LoVo (cell line): Measurements from ENCODE around the gene CCM2.
"Not testable (repeated sequence)": the region's sequence is repeated elsewhere in the genome, so short reads cannot be mapped to it uniquely, and the experiment has no call there.

ENCODE experiments used
- DNase-seq: peaks from one replicate; pipeline ENCODE4 v3.0.0-alpha.2; 2016; ENCODE audit warnings: low spot score

The CCM2 gene

DNA sequence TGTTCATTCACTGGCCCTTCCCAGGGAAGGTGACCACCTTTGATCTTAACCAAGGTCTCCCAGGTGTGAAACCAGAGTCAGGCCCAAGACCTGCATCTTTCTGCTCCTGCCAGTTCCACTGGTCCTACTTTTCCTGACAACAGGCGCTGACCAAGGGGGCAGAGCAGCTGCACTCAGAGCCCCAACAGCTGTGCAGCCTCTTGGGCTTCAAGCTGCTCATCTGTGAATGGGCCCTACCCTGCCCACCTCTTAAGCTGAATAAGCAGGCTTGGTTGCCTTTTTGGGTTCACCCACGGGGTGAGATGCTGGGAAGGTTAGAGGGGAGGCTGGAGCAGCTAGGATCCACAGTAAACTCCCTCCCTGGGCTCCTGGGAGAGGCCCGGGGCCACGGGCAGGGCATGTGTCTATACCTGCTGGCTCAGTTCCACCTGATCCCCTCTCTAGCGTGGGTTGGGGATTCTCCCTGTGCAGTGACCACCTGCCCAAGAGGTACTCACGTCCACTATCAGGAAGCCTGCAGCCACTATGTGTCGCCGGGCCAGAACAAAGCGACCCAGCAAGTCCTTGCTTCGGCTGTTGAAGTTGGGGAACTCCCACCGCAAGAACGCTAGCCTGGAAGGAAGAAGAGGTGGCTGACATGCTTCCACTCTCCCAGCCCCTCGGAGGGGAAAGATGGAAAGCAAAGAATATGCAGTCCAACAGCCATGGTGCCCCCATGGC is 100.9 kb downstream of the CCM2 start:
- DNase-seq: no peak

DNA sequence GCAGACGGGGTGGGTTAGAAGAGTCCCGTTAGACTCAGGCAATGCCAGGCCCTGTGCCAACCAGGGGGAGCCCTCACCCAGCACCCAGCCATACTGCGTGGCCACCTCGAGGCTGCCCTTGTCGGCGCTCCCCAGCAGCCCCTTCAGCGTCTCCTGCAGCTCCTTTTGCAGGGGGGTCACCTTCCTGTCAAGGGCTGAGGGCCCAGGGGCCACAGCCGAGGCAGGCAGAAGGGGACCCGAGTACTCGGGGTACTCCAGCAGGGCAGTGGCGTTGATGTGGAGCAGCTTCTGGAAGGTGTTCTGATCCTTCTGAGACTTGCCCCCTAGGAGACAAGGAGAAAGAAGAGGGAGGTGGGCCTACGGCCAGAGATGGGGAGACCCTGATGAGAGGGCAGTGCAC is 101.7 kb downstream of the CCM2 start:
- no peak for DNase-seq

DNA sequence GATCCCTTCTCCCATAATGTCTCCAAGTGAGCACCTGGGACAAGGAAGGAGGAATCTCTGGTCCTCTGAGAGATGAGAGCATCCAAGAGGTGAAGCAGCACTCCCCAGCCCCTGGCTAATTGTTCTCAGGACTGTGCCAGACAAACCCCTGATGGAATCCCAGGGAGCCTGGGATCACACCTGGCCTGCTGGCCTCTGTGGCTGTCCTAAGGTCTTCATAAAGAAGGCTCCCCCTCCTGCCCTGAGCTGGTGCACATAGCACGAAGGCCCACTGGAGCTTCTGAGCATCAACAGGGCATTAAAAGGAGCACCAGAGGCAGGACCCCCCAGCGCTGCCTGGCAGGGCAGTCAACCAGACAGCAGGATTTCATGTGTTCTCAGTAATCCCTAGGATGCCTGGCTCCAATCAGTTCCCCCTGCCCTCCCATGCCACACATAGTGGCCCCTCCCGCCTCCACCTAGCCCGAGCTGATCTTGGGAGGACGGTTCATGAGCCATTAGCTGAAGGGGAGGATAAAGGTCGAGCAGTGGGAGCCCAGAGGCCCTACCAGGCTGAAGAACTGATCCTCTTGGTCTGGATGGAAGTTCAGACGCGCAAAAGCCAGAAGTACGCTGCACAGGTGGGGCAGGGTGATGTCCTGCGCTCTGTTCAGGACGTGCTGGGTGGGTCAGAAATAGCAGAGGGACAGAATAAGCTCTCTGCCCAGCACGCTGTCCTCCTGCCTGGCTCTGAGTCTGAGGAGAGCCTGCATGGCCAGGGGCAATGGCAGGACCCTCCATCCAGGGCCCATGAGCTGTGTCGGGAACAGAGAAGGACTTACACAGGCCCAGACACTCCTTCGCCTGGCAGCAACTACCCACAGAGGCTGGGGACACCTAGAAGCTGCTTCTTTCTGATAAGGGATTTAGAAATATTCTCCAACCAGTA is 103.0 kb downstream of the CCM2 start:
- DNase-seq: no peak

DNA sequence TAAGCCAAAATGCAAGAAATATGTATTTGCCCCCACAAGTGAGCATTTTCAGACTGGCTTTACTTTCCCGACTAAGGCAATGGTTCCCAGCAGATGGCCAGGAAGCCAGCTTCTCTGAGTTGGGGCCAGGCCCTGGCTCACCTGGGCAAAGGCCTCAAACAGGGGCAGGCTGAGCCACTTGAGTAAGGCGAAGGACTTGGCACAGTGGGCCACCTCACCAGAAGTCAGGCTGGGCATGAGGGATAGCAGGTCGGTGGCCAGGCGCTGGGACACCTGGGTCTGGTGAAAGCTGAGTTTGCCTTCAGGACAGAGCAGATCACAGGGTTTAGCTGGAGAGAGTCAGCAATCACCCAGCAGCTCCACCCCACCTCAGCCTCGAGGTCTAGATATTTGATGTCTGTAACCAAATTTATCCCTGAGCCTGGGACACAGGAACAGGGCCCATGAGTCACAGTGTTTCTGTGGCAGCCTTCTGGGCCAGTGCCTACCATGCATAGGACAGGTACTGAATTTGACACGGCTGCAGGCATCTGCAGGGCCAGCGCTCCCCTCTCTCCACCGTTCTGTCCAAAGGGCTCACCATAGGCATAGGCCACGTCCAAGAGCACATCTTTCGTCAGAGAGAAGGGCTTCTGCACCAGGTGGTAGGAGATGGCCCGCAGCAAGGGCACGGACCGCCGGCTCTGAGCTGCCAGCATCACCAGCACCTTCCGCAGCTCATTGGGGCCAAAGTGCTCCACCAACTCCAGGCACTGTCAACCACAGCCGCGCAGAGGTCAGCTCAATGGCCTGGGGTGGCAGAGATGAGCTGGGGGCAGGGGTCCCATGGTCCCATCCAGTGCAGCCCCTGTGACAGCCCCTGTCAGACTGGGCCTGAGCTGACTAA is 104.2 kb downstream of the CCM2 start:
- DNase-seq: no peak

DNA sequence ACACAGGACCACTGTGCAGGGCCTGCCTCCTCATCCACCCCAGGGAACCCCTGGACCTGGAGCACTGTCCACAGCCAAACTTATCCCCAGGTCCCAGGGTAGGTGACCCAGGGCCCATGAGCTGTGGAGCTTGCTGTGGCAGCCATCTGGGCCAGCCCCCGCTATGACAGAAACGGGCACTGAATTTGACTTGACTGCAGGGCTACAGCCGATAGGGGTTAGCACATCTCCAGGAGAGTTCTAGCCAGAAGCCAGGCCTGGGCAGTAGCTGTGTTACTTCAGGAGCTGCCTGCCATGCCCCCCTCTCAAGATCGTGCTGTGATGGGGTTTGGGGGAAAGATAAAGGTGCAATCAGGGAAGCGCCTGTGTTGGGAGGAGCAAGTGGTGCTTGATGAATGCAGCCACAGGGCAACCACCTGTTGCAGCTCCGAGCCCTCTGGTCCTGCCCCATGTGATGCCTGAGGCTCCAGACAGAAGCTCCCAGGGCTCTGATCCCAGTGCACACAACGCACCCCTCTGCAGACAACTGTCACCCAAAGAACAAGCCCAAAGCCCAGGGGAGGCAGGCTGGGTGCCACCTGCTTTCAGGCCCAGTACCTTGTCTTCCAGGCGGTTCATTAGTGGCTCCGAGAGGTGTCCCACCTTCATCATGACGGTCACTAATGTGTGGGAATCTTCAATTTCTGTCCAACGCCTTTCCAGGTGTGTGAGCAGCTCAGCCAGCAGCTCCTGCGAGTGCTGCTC is 105.0 kb downstream of the CCM2 start:
- DNase-seq: no peak

DNA sequence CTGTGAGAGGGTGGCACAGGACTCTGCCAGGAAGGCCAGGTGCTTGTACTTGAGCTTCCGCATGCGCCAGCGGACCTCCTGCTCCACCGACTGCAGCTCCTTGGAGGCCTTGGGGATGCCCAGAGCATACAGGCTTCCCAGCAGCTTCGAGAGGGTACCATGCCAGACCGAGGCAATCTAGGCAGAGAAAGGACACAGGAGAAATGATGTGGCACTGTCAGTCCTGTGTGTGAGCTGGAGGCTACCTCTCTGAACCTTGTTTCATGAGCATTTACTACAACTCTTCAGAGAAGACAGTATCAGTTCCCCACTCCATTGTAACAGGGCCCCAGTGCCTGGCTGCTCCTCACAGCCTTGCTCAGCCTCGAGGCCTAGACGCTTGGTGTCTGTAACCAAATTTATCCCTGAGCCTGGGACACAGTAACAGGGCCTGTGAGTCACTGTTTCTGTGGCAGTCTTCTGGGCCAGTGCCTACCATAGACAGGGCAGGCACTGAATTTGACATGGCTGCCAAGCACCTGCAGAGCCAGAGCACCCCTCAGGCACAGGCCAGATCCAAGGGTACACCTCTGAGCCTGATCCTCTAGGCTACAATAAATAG is 105.7 kb downstream of the CCM2 start:
- no peak for DNase-seq

DNA sequence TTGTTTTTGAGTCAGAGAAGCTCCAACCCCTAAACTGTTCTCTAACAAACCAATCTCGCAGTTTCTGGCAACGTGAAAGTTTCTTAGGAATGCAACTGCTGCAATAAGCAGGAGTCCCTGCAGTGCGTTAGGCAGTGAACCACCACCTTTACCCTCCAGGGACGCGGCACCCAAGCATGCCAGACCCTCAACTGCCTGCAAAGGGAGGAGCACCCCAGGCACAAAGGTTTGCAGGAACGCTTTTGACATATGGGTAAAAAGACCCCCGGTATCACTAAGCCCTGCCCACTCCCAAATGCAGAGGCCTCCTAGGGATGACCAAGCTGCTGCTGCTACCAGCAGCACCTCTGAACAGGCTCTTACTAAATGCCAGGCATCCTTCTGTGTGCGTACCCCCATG is 106.8 kb downstream of the CCM2 start:
- DNase-seq: no peak

DNA sequence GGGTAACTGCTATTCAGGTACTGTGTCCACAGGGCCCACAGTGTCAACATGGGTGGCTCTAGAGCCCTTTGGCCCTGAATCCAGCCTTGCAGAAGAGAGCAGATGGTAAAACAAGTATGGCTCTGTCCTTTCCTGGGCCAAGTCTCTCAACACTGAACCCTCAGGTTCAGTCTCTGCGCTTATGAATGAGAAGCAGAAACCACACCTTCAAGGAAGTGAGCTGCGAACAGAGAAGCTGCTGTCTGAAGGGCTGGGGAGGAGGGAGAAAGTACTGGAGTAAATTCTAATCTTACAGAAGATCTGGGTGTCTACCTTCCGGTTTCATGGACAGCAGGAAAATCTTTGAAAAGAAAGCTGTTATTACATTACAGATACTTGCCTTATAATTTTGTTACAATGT is 107.4 kb downstream of the CCM2 start:
- DNase-seq: no peak

DNA sequence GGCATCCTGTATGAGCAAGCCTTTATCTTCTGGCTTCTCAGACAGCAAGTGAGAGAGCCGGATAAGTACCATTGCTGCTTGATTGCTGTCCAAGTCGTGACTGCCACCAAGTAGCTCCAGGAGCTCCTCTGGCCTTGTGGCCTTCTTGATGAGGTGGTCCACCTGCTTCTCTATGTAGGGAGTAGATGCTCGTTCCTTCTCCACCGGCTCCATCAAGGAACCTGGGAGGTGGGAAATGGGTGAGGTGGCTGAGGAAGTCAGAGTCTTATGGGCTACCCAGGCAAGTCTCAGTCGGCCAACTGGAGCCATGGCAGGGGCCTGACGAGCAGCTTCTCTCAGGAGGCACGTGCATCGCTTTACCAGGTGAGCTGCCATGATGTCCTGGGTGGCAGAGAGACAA is 108.9 kb downstream of the CCM2 start:
- DNase-seq: no peak

DNA sequence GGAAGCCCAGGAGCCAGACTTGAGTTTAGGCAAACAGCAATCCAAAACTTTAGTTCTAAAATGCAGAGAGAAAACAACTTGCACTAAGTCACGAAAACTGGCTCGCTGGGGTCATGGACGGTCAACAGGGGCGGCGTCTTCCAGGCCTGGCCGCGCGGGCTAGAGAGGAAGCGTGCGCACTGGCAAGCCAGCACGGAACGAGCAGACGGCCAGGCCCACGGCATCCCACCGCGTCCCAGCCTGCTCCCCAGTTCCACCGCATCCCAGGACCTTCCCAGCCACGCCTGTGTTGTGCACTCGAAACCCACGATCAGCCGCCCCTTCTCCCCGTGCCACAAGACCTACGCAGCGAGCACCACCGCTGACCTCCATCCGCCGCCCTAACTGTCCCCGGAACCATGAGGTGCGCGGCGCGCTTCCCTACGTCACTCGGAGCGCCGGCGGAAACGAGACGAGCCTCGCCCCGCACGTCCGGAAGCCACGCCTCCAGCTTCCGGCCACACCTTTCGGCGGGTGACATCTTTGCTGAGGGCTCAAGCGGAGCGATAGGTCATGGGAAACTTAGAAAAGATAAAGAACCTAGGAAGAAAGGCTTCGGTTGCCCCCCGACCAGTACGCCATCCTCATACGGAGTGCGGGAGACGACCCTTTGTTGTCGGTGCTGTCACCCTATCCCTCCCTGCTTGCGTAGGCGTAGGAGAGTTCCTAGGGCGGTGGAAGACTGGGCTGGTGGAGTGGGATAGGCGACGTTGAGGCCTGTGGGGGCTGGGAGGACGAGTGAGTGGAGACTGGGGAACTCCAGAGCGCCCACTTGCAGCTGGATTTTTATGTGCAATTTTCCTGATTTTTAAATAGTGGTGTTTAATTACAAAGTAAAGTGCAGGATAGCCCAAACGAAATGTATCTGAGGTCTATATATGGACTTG is 111.6 kb downstream of the CCM2 start, which contains the start of gene TBRG4:
TBRG4 (minus strand) TSS at position 400 of the 926 bp plus-strand sequence. CDS start 2,460 bp downstream, outside the sequence.
- peak; percentile 99 for DNase-seq

DNA sequence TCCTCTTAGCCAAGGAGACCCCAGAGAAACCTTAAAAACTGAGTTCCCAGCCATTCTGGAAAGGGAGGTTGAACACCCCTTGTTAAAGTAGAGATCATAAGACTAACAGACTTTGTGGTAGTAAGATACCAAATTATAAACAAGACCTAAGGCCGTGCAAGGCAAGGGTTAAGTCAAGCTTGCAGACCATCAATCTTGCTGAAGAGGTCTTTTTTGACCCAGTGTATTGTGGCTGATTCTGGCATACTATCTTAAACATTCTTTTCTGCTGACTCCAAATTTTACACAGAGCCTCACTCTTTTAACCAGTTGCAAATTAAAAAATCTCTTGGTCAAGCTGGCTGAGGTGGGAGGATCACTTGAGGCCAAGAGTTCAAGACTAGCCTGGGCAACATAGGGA is 112.6 kb downstream of the CCM2 start:
- DNase-seq: peak; percentile 18

DNA sequence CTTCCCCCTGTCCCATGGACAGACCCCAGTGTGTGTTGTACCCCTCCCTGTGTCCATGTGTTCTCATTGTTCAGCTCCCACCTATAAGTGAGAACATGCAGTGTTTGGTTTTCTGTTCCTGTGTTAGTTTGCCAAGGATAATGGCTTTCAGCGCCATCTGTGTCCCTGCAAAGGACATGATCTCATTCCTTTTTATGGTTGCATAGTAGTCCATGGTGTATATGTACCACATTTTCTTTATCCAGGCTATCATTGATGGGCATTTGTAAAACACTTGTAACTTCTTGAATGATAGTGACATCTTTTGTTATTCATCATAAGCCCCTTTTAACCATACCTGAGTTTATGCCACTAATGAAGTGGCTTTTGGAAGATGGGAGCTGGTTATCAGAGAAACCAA is 114.3 kb downstream of the CCM2 start:
- not testable (repeated sequence) for DNase-seq

DNA sequence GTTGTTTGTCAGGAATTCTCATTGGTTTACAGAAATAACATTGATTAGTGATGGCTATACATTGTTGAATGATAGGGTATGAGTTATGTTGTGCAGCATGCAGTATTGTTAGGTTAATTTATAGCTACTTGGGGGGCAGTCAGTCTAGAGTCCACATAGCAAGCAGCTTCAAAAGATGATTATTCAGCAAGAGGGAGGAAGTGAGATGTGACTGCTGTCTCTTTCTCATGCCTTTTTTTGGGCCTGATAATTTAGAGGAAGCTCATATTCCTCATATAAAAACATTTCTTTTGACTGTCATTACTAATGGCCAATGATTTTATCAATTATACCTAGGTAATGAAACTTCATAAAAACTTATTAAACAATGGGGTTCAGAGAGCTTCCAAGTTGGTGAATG is 114.9 kb downstream of the CCM2 start:
- no peak for DNase-seq

DNA sequence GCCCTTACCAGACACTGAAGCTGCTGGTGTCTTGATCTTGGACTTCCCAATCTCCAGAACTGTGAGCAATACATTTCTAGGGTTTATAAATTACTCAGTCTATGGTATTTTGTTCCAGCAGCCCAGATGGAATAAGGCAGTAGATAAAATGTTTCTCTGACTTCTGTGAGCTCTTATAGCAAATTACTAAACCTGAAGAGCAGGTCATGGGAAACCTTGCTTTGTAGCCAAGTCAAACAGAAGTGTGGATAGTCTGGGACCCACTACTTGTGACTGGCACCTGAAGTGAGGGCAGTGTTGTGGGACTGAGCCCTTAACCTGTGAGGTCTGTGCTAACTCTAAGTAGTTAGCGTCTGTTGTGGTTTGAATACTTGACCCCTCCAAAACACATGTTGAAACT is 116.0 kb downstream of the CCM2 start:
- no peak for DNase-seq

DNA sequence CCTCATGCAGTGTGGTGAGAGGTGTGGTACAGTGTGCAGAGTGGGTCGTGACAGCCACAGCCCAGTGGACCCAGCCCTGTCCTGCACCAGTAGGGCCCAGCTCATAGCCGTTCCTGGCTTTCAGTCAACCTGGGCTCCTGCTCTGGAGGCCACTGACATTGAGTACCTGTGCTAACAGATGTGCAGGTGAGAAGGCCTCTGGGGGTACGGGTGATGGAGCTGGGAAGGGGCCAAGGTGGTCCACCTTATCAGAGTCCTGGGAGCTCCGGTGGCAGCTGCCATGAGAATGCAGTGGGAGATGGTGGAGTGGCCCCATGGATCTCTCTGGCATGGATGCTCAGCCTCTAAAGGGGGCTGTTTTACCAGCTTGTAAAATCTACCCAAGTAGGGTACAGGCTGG is 117.6 kb downstream of the CCM2 start:
- DNase-seq: no peak

DNA sequence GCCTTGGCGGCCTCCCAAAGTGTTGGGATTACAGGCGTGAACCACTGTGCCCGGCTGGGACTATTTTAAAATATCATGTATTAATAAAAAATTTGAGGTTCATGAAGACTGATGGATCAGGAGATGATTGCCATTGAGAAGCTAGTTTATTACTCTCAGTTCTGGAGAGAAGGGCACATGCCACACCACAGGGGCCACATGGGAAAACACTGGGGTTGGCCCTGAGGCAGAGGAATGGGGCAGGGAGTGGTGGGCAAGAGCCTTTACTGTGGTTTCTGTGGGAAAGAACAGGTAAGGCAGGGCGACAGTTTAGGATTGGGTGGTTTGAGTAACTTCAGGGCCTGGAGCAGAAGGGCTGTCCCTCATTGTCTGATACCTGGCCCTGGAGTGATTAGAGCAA is 118.3 kb downstream of the CCM2 start:
- no peak for DNase-seq

DNA sequence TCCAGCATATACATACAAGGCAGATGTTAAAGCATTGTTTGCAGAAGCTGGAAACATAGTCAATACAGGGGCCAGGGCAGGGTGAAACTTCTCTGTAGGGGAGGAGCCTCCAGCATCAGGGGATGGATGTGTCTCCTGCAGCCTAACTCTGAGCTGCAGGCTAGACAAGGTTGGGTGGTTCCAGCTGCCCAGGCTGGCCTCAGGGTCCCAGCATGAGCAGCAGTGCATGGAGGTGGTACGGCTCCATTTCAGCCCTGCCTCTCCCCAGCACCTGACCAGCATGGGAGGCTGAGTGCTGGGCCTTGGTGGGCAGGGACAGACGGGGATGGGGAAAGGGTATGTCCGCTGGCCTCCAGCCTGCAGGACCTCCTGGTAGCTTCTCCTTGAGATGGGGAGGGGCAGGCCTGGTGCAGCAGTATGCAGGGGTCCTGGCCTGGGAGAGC is 118.9 kb downstream of the CCM2 start:
- DNase-seq: no peak

DNA sequence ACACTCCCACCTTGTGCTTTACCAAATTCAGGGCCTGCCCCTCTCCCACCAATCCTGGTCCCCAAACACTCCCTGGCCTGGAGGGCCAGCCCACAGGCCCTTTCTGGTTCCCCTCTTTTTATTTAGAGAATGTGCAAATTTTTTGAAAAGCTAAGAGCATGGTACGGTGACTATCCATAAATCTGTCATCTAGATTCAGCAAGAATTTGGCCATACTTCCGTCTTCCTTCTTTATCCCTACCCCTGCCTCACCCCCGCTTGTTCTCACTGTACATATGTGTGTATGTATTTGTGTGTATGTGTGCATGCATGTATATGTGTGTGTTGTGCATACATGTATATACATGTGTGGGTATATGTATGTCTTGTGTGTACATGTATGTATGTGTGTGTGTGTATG is 119.5 kb downstream of the CCM2 start:
- DNase-seq: no peak

DNA sequence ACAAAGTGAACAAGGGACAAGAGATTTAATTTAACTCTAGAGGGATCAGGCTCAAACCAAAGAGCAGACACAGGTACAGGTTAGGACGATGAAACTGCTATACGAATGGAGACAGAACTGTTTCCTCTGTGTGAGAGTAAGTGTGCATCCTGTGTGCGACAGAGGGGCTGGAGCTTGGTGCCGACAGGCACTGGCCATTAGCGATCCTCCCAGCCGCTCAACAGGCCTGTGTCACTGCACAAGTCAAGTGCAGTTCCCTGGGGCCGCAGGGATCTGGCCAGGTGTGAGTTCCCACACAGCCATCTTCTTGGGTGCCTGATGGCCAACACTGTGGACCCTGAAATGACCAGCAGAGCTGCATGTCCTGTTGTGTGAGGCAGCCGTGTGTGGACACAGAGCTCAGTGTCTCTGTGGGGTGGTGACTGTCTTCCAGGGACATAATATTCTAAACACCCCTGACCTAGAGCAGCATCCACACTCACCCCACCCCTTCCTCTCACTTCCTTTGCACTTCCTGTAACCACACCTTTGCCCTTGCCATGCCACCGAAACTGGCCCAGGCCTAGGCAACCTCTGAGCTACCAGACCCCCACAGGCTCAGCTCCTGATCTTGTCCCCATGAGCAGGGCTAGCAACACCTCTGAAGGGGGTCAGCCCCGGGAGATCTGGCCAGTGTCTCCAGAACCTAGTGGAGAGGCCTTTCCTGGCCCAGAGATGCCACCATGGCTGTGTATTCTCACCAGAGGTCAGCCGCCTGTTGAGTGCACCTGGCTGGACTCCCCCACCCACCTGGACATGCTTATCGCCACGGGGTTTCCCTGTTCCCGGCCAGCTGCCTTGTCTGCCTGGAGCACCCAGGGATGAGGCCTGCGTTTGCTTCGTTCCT is 123.2 kb downstream of the CCM2 start:
- no peak for DNase-seq
